Ishikawa (cell line): ENCODE data around the gene CHCHD3.

Source experiments
- EGR1 ChIP-seq: IDR thresholded peaks from 2 replicates; pipeline ENCODE4 v1.6.1; 2012
- EP300 ChIP-seq: IDR thresholded peaks from 2 replicates; pipeline ENCODE4 v1.6.1; 2012; ENCODE audit warnings: borderline replicate concordance
- MAX ChIP-seq: IDR thresholded peaks from 2 replicates; pipeline ENCODE4 v1.6.1; 2012
- REST ChIP-seq: IDR thresholded peaks from 2 replicates; pipeline ENCODE4 v1.6.1; 2012; ENCODE audit warnings: low read depth, mild to moderate bottlenecking
- TAF1 ChIP-seq: IDR thresholded peaks from 2 replicates; pipeline ENCODE4 v1.6.1; 2012; ENCODE audit warnings: low read depth, mild to moderate bottlenecking

- no peak for TF ChIP-seq REST
- TF ChIP-seq TAF1: no peak
- no peak for TF ChIP-seq EP300
- no peak for TF ChIP-seq MAX
- TF ChIP-seq EGR1: no peak
Observed at GRCh38 chr7:132815130-132815529, 266.8 kb downstream of the CHCHD3 start.
